Activated naive CD4-positive, alpha-beta T cell treated with anti-CD3 and anti-CD28 coated beads, Interleukin-2, amount 50 U/mL, for 24 hours (primary cell): ENCODE data around the gene TIAL1.

ENCODE experiments used
- H3K27ac Mint-ChIP-seq: one replicate; pipeline ENCODE4 v1.8.0; 2021; ENCODE audit warnings: mild to moderate bottlenecking, mixed read lengths
- H3K27me3 Mint-ChIP-seq: one replicate; pipeline ENCODE4 v1.8.0; 2021; ENCODE audit warnings: mixed read lengths
- H3K36me3 Mint-ChIP-seq: one replicate; pipeline ENCODE4 v1.8.0; 2021; ENCODE audit warnings: mixed read lengths
- H3K4me1 Mint-ChIP-seq: one replicate; pipeline ENCODE4 v1.8.0; 2021; ENCODE audit warnings: mixed read lengths
- H3K4me3 Mint-ChIP-seq: one replicate; pipeline ENCODE4 v1.8.0; 2021; ENCODE audit warnings: mild to moderate bottlenecking, mixed read lengths
- H3K9me3 Mint-ChIP-seq: one replicate; pipeline ENCODE4 v1.8.0; 2021; ENCODE audit warnings: mixed read lengths

TIAL1 gene

DNA sequence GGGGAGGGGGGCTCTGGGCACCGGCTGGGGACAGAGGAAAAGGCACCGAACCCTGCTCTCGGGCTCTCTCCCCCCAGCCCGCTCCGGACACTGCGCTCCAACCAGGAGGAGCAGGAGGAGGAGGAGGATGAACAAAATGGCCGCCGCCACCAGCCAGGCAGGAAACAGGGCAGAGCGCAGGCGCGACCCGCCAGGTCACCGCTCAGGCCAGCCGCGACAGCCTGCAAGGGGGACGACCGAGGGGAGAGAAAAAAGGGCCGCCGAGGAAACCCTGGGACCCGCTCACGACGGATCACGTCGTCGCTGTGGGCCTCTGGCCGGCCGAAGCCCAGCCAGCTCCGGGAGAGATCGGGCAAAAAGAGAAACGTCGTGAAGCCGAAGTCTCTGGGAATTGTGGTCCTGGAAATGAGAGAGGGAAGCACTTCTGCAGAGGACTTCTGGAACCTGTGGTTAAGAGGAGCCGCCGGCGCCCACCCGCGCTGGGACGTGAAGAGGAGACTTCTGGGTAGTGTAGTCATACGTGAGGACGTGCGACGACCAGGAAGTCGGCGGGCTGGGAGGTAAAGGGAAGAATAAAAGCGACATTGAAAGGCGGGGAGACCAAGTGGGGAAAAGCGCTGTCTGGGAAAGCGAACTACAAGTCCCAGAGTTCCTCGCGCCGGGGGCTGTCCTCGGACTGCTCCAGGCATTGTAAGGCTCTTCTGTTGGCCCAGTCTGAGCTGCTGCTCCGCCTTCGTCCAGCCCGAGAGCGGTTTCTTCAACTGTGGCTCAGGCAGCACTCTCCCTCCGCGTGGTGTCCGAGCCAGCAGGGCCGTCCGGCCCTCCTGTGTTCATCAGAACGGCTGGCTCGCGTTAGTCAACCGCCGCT is at the start of gene TIAL1:
Gene TIAL1 (minus strand): TSS at position 428 of the 868 bp plus-strand sequence. CDS start 499 bp downstream, outside the sequence.
- no peaks in the 10 kb centered on the region for H3K9me3 Mint-ChIP-seq
- H3K27ac Mint-ChIP-seq, result peak within 1 kb of the TSS; percentile 98
- H3K4me3 Mint-ChIP-seq, result peak within 1 kb of the TSS; percentile 93
- H3K36me3 Mint-ChIP-seq, result peaks cover 14% of the 10 kb centered on the region
- peaks cover 45% of the 10 kb centered on the region for H3K4me1 Mint-ChIP-seq
- H3K27me3 Mint-ChIP-seq, result no peaks in the 10 kb centered on the region

- H3K9me3 Mint-ChIP-seq, result no peaks in the 10 kb centered on the region
- H3K36me3 Mint-ChIP-seq, result no peaks in the 10 kb centered on the region
- H3K27ac Mint-ChIP-seq, result no peak overlapping the region
- no peaks in the 10 kb centered on the region for H3K27me3 Mint-ChIP-seq
- peaks cover 13% of the 10 kb centered on the region for H3K4me1 Mint-ChIP-seq
- no peak overlapping the region for H3K4me3 Mint-ChIP-seq
These were observed 48.2 kb upstream of the TIAL1 start for GRCh38 chr10:119644994-119645393.

DNA sequence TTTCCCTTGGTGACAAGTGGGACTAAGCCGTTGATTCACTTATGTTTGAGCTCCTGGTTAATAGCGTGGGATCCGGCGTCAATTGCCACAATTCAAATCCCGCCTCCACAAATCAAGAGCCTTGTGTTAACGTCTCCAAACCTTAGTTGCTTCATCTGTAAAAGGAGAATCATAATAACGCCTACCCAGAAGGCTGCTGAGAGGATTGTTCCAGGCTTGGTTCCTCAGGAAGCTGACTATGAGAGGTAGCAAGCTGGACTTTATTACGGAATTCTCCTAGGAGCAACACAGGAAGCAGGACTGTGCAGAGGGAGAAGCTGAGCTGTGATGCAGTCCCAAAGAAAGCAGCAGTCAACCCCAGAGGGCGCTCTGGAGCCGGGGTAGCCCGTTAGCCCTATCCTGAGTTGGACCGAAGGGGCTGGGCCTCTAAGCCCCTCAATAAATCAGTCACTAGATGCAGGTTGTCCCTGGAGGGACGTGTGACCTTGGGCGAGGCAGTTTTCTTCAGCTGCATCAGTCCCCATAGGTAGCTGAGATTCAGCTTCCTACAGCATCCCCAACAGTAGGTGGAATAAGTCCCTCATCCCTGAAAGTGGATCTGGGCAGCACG is 47.5 kb upstream of the TIAL1 start:
- Mint-ChIP-seq H3K36me3 (no peaks in the 10 kb centered on the region), H3K4me1 (peaks cover 13% of the 10 kb centered on the region), H3K27ac (no peak overlapping the region), H3K4me3 (no peak overlapping the region), H3K27me3 (no peaks in the 10 kb centered on the region), H3K9me3 (no peaks in the 10 kb centered on the region)

GRCh38 chr10:119643306-119644204 is 46.8 kb upstream of the TIAL1 start:
- Mint-ChIP-seq H3K9me3 (no peaks in the 10 kb centered on the region), H3K36me3 (no peaks in the 10 kb centered on the region), H3K4me3 (no peak overlapping the region), H3K27ac (no peak overlapping the region), H3K27me3 (no peaks in the 10 kb centered on the region), H3K4me1 (peaks cover 13% of the 10 kb centered on the region)

- Mint-ChIP-seq H3K27ac (no peak overlapping the region), H3K4me1 (peaks cover 13% of the 10 kb centered on the region), H3K9me3 (no peaks in the 10 kb centered on the region), H3K27me3 (no peaks in the 10 kb centered on the region), H3K4me3 (no peak overlapping the region), H3K36me3 (no peaks in the 10 kb centered on the region)
These were observed 45.9 kb upstream of the TIAL1 start for GRCh38 chr10:119642556-119643111.

- H3K4me1 Mint-ChIP-seq, result peaks cover 13% of the 10 kb centered on the region
- no peak overlapping the region for H3K27ac Mint-ChIP-seq
- H3K9me3 Mint-ChIP-seq, result no peaks in the 10 kb centered on the region
- no peak overlapping the region for H3K4me3 Mint-ChIP-seq
- no peaks in the 10 kb centered on the region for H3K36me3 Mint-ChIP-seq
- no peaks in the 10 kb centered on the region for H3K27me3 Mint-ChIP-seq
These were observed 44.2 kb upstream of the TIAL1 start for GRCh38 chr10:119640875-119641526.

DNA sequence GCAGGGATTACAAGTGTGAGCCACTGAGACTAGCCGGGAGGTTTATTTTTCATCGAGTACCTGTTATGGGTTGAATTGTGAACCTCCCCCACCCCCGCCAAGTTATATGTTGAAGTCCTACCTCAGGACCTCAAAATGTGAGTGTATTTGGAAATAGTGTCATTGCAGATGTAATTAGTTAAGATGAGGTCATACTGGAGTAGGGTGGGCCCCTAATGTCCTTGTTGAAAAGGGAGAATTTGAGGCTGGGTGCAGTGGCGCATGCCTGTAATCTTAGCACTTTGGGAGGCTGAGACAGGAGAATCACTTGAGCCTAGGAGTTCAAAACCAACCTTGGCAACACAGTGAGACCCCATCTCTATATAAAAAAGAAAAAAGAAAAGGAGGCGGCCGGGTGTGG is 43.6 kb upstream of the TIAL1 start:
- H3K4me1 Mint-ChIP-seq, result peaks cover 13% of the 10 kb centered on the region
- H3K9me3 Mint-ChIP-seq, result no peaks in the 10 kb centered on the region
- no peak overlapping the region for H3K4me3 Mint-ChIP-seq
- H3K27me3 Mint-ChIP-seq, result no peaks in the 10 kb centered on the region
- H3K36me3 Mint-ChIP-seq, result no peaks in the 10 kb centered on the region
- H3K27ac Mint-ChIP-seq, result no peak overlapping the region

DNA sequence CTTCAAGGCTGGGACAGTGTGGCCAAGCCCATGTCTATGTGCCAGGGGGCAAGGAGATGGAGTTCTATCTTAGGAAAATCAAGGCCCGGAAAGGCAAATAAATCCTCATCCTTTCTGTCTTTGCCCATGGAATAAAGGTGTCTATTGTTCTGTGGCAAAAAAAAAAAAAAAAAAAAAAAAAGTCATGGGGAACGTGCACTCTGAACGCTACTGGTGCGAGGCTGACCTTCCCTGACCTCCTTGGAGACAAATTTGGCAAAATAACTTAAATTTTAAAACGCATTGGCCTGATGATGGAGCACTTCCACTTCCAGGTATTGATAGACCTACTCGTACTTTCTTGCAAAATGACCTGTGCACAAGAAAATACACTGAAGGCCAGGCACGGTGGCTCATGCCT is 42.2 kb upstream of the TIAL1 start:
- Mint-ChIP-seq H3K27me3 (no peaks in the 10 kb centered on the region), H3K36me3 (no peaks in the 10 kb centered on the region), H3K4me1 (peaks cover 13% of the 10 kb centered on the region), H3K9me3 (no peaks in the 10 kb centered on the region), H3K4me3 (no peak overlapping the region), H3K27ac (no peak overlapping the region)

DNA sequence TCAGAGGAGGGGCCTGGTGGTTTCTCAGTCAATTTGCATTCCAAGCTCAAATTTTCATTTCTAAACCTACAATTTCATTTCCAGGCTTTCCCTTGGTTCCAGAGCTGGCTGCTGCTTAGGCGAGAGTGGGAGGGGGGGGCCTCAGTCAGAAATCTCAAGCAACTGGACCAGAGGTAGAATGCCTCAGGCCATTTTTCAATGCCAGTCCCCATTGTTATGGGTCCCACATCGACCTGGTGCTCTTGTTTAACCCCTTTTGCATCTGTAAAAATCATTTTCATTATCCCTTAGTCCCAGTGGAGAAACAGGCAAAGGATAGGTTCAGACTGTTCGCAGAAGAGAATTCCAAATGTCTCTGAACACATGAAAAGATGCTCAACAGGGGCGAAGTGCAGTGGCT is 40.9 kb upstream of the TIAL1 start:
- no peaks in the 10 kb centered on the region for H3K27me3 Mint-ChIP-seq
- H3K36me3 Mint-ChIP-seq, result no peaks in the 10 kb centered on the region
- no peak overlapping the region for H3K4me3 Mint-ChIP-seq
- no peak overlapping the region for H3K27ac Mint-ChIP-seq
- H3K4me1 Mint-ChIP-seq, result peaks cover 4% of the 10 kb centered on the region
- H3K9me3 Mint-ChIP-seq, result no peaks in the 10 kb centered on the region

- H3K4me3 Mint-ChIP-seq, result no peak overlapping the region
- H3K36me3 Mint-ChIP-seq, result no peaks in the 10 kb centered on the region
- H3K4me1 Mint-ChIP-seq, result no peaks in the 10 kb centered on the region
- no peaks in the 10 kb centered on the region for H3K9me3 Mint-ChIP-seq
- H3K27ac Mint-ChIP-seq, result no peak overlapping the region
- no peaks in the 10 kb centered on the region for H3K27me3 Mint-ChIP-seq
These were observed 37.4 kb upstream of the TIAL1 start for GRCh38 chr10:119634219-119634544.

DNA sequence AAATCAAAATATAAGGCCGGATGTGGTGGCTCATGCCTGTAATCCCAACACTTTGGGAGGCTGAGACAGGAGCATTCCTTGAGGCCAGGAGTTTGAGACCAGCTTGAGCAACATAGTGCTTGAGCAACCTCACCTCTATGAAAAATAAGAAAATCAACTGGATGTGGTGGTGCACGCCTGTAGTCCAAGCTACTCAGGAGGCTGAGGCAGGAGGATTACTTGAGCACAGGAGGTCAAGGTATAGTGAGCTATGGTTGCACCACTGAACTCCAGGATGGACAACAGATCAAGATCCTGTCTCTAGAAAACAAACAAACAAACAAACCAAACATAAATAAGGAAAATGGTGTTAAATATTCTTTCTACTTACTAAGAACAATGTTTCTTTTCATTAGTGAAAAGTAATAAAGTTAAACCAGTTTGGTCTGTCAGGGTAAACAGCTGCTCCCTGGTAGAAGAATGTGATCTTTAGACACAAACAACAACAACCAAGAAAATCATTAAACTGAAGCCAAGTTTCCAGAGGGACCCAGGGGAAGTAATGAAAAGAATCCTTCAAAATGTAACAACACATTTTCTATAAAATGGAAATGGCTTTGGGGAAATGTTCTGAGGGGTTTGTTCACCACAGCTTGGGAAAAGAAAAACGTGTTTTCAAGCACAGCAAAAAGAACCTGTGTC is 36.9 kb upstream of the TIAL1 start:
- Mint-ChIP-seq H3K36me3 (no peaks in the 10 kb centered on the region), H3K27me3 (no peaks in the 10 kb centered on the region), H3K4me1 (no peaks in the 10 kb centered on the region), H3K27ac (no peak overlapping the region), H3K9me3 (no peaks in the 10 kb centered on the region), H3K4me3 (no peak overlapping the region)

- H3K36me3 Mint-ChIP-seq, result no peaks in the 10 kb centered on the region
- no peak overlapping the region for H3K27ac Mint-ChIP-seq
These were observed 33.5 kb upstream of the TIAL1 start for GRCh38 chr10:119630300-119630699.

DNA sequence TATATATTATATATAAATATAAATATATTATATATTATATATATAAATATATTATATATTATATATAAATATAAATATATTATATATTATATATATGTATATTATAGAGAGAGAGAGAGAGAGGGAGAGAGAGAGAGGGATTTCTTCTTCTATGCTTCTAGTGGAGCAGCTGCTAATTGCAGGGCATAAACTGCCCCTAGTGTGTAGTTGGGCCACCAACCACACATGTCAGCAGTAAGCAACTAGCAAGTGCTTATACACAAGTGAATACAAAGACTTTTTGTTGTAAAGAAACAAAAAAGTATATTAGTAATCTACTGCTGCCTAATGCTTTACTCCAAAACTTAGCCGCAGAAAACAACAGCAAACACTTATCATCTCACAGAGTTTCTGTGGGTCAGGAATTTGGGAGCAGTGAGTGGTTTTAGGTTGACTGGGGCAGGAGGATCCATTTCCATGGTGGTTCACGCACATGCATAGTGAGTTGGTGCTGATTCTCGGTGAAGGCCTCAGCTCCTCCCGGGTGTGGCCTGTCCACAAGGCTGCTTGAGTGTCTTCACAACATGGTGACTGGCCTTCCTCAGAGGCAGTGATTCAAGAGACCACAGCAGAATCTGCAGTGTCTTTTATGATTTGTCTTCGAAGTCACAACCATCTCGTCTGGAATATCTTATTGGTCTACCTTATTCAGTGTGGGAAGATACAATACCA is 29.0 kb upstream of the TIAL1 start:
- Mint-ChIP-seq H3K4me3 (no peak overlapping the region), H3K36me3 (no peaks in the 10 kb centered on the region), H3K27me3 (no peaks in the 10 kb centered on the region), H3K27ac (no peak overlapping the region), H3K4me1 (no peaks in the 10 kb centered on the region), H3K9me3 (no peaks in the 10 kb centered on the region)

More at GRCh38 chr10:119630300-119630699, 33.5 kb upstream of the TIAL1 start:
- H3K9me3 Mint-ChIP-seq, result no peaks in the 10 kb centered on the region
- H3K4me1 Mint-ChIP-seq, result no peaks in the 10 kb centered on the region
- H3K4me3 Mint-ChIP-seq, result no peak overlapping the region
- no peaks in the 10 kb centered on the region for H3K27me3 Mint-ChIP-seq

DNA sequence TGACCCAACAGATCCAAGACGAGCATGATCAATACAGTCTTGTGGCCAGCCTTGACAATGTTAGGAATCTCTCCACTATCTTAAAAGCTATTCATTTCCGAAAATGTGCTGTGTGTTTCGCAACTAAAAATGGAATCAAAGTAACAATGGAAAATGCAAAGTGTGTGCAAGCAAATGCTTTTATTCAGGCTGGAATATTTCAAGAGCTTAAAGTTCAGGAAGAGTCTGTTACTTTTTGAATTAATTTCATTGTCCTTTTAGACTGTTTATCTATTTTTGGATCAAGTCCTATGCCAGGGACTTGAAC is 24.3 kb upstream of the TIAL1 start:
- H3K27me3 Mint-ChIP-seq, result no peaks in the 10 kb centered on the region
- no peak overlapping the region for H3K4me3 Mint-ChIP-seq
- H3K4me1 Mint-ChIP-seq, result peaks cover 5% of the 10 kb centered on the region
- H3K9me3 Mint-ChIP-seq, result no peaks in the 10 kb centered on the region
- no peaks in the 10 kb centered on the region for H3K36me3 Mint-ChIP-seq
- no peak overlapping the region for H3K27ac Mint-ChIP-seq
